Astrocyte (in vitro differentiated cells and primary cell): ENCODE data around the gene CDH23.

Source experiments
- EZH2 ChIP-seq: IDR thresholded peaks from 2 replicates; pipeline ENCODE4 v1.6.1; 2012; ENCODE audit warnings: mild to moderate bottlenecking, low read length, inconsistent platforms; ENCODE audit not compliant: insufficient read depth
- TF ChIP-seq, protein P1 (sequence below): IDR thresholded peaks from 2 replicates; pipeline ENCODE4 v1.5.1; 2011; ENCODE audit warnings: low read depth, mild to moderate bottlenecking, inconsistent platforms, low read length, moderate library complexity; ENCODE audit not compliant: insufficient read depth

DNA sequence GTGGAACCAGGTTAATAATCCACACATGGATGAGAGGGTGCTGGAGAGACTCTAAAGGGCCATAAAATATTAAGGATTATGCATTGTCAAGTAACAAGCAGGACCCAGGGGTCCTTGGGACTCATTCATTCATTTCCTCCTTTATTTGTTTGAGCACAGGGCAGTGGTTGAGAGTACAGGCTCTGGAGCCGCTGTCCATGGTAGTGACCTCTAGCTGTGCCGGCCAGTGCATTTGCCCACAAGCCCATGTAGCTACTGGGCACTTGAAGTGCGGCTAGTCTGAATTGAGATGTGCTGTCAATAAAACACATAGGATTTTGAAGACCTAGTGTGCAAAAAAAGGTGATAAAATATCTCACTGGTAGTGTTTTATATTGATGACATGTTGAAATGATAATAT, 185.3 kb downstream of the CDH23 start:
- TF ChIP-seq EZH2, result no peak
- TF ChIP-seq, protein P1, sequence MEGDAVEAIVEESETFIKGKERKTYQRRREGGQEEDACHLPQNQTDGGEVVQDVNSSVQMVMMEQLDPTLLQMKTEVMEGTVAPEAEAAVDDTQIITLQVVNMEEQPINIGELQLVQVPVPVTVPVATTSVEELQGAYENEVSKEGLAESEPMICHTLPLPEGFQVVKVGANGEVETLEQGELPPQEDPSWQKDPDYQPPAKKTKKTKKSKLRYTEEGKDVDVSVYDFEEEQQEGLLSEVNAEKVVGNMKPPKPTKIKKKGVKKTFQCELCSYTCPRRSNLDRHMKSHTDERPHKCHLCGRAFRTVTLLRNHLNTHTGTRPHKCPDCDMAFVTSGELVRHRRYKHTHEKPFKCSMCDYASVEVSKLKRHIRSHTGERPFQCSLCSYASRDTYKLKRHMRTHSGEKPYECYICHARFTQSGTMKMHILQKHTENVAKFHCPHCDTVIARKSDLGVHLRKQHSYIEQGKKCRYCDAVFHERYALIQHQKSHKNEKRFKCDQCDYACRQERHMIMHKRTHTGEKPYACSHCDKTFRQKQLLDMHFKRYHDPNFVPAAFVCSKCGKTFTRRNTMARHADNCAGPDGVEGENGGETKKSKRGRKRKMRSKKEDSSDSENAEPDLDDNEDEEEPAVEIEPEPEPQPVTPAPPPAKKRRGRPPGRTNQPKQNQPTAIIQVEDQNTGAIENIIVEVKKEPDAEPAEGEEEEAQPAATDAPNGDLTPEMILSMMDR, result no peak
